ENCODE data around the gene PALLD. TPM values are rescaled to one million over a fixed set of nuclear protein-coding genes. Genes with fewer than 3 reads are reported as not detected.

PALLD gene
- total RNA-seq, 1 donor from 2014 or later = 22.9 TPM

- no peaks in the 10 kb centered on the region for H3K36me3 Mint-ChIP-seq (ENCODE audit: low read depth)
- H3K27me3 Mint-ChIP-seq (ENCODE audit: insufficient read depth) = peaks cover 21% of the 10 kb centered on the region
- H3K27ac Mint-ChIP-seq = no peak overlapping the region
- intact Hi-C loops (cut with micrococcal nuclease) = loop anchor here (10.0 kb wide), 2 partner anchors 208 to 898 kb away; no protein-coding TSS in a partner anchor
- DNase-seq (ENCODE audit: low spot score) = no peak
- peaks cover 13% of the 10 kb centered on the region for H3K4me1 Mint-ChIP-seq (ENCODE audit: low read depth)
- H3K4me3 Mint-ChIP-seq = no peak overlapping the region
- H3K9me3 Mint-ChIP-seq = no peaks in the 10 kb centered on the region
Measured at GRCh38 chr4:168516841-168517240, 20.0 kb downstream of the PALLD start.

GRCh38 chr4:168519576-168519975 lies 22.7 kb downstream of the PALLD start:
- Mint-ChIP-seq H3K9me3 (no peaks in the 10 kb centered on the region), H3K27me3 (ENCODE audit: insufficient read depth) (peaks cover 17% of the 10 kb centered on the region), H3K4me3 (no peak overlapping the region), H3K4me1 (ENCODE audit: low read depth) (no peaks in the 10 kb centered on the region), H3K27ac (no peak overlapping the region), H3K36me3 (ENCODE audit: low read depth) (no peaks in the 10 kb centered on the region)
- no peak for DNase-seq (ENCODE audit: low spot score)
- intact Hi-C loops (cut with micrococcal nuclease) = loop anchor here (10.0 kb wide), 2 partner anchors 205 to 895 kb away; no protein-coding TSS in a partner anchor

GRCh38 chr4:168521721-168522120 lies 24.9 kb downstream of the PALLD start:
- Mint-ChIP-seq H3K4me3 (no peak overlapping the region), H3K9me3 (no peaks in the 10 kb centered on the region), H3K27me3 (ENCODE audit: insufficient read depth) (peaks cover 13% of the 10 kb centered on the region), H3K27ac (no peak overlapping the region), H3K4me1 (ENCODE audit: low read depth) (no peaks in the 10 kb centered on the region), H3K36me3 (ENCODE audit: low read depth) (no peaks in the 10 kb centered on the region)
- no peak for DNase-seq (ENCODE audit: low spot score)
- intact Hi-C loops (cut with micrococcal nuclease) = no loop called here

GRCh38 chr4:168522356-168522755 lies 25.5 kb downstream of the PALLD start:
- intact Hi-C loops (cut with micrococcal nuclease) = no loop called here
- H3K4me1 Mint-ChIP-seq (ENCODE audit: low read depth) = no peaks in the 10 kb centered on the region
- no peak for DNase-seq (ENCODE audit: low spot score)
- no peak overlapping the region for H3K4me3 Mint-ChIP-seq
- H3K27me3 Mint-ChIP-seq (ENCODE audit: insufficient read depth) = peaks cover 11% of the 10 kb centered on the region
- H3K27ac Mint-ChIP-seq = no peak overlapping the region
- H3K9me3 Mint-ChIP-seq = no peaks in the 10 kb centered on the region
- H3K36me3 Mint-ChIP-seq (ENCODE audit: low read depth) = no peaks in the 10 kb centered on the region

- Mint-ChIP-seq H3K4me3 (no peak overlapping the region), H3K9me3 (no peaks in the 10 kb centered on the region)
Measured at GRCh38 chr4:168522829-168523489, 26.1 kb downstream of the PALLD start.

GRCh38 chr4:168524006-168524405 lies 27.2 kb downstream of the PALLD start:
- H3K4me1 Mint-ChIP-seq (ENCODE audit: low read depth) = no peaks in the 10 kb centered on the region
- H3K9me3 Mint-ChIP-seq = no peaks in the 10 kb centered on the region
- intact Hi-C loops (cut with micrococcal nuclease) = no loop called here
- no peak overlapping the region for H3K4me3 Mint-ChIP-seq
- peaks cover 15% of the 10 kb centered on the region for H3K27me3 Mint-ChIP-seq (ENCODE audit: insufficient read depth)
- H3K36me3 Mint-ChIP-seq (ENCODE audit: low read depth) = peaks cover 3% of the 10 kb centered on the region
- no peak for DNase-seq (ENCODE audit: low spot score)
- H3K27ac Mint-ChIP-seq = no peak overlapping the region

More at GRCh38 chr4:168522829-168523489, 26.1 kb downstream of the PALLD start:
- no peaks in the 10 kb centered on the region for H3K4me1 Mint-ChIP-seq (ENCODE audit: low read depth)
- peaks cover 2% of the 10 kb centered on the region for H3K36me3 Mint-ChIP-seq (ENCODE audit: low read depth)
- no peak for DNase-seq (ENCODE audit: low spot score)
- intact Hi-C loops (cut with micrococcal nuclease) = no loop called here
- no peak overlapping the region for H3K27ac Mint-ChIP-seq
- peaks cover 9% of the 10 kb centered on the region for H3K27me3 Mint-ChIP-seq (ENCODE audit: insufficient read depth)

GRCh38 chr4:168524897-168525296 lies 28.0 kb downstream of the PALLD start:
- intact Hi-C loops (cut with micrococcal nuclease) = no loop called here
- no peaks in the 10 kb centered on the region for H3K4me1 Mint-ChIP-seq (ENCODE audit: low read depth)
- H3K27ac Mint-ChIP-seq = no peak overlapping the region

GRCh38 chr4:168527560-168527959 lies 30.7 kb downstream of the PALLD start:
- Mint-ChIP-seq H3K4me1 (ENCODE audit: low read depth) (no peaks in the 10 kb centered on the region), H3K4me3 (no peak overlapping the region), H3K36me3 (ENCODE audit: low read depth) (peaks cover 3% of the 10 kb centered on the region), H3K27me3 (ENCODE audit: insufficient read depth) (peaks cover 18% of the 10 kb centered on the region), H3K27ac (no peak overlapping the region), H3K9me3 (no peaks in the 10 kb centered on the region)
- intact Hi-C loops (cut with micrococcal nuclease) = no loop called here
- DNase-seq (ENCODE audit: low spot score) = no peak

More at GRCh38 chr4:168524897-168525296, 28.0 kb downstream of the PALLD start:
- no peak for DNase-seq (ENCODE audit: low spot score)
- Mint-ChIP-seq H3K9me3 (no peaks in the 10 kb centered on the region), H3K36me3 (ENCODE audit: low read depth) (peaks cover 3% of the 10 kb centered on the region), H3K27me3 (ENCODE audit: insufficient read depth) (peaks cover 16% of the 10 kb centered on the region), H3K4me3 (no peak overlapping the region)

GRCh38 chr4:168528131-168528949 lies 31.5 kb downstream of the PALLD start:
- no peaks in the 10 kb centered on the region for H3K9me3 Mint-ChIP-seq
- peaks cover 15% of the 10 kb centered on the region for H3K27me3 Mint-ChIP-seq (ENCODE audit: insufficient read depth)
- H3K36me3 Mint-ChIP-seq (ENCODE audit: low read depth) = peaks cover 3% of the 10 kb centered on the region
- no peaks in the 10 kb centered on the region for H3K4me1 Mint-ChIP-seq (ENCODE audit: low read depth)
- no peak overlapping the region for H3K4me3 Mint-ChIP-seq
- no peak for DNase-seq (ENCODE audit: low spot score)
- H3K27ac Mint-ChIP-seq = no peak overlapping the region
- intact Hi-C loops (cut with micrococcal nuclease) = no loop called here

GRCh38 chr4:168529257-168529656 lies 32.4 kb downstream of the PALLD start:
- Mint-ChIP-seq H3K9me3 (no peaks in the 10 kb centered on the region), H3K4me3 (no peak overlapping the region)

GRCh38 chr4:168531305-168531704 lies 34.5 kb downstream of the PALLD start:
- H3K36me3 Mint-ChIP-seq (ENCODE audit: low read depth) = peaks cover 3% of the 10 kb centered on the region
- no peaks in the 10 kb centered on the region for H3K4me1 Mint-ChIP-seq (ENCODE audit: low read depth)
- no peaks in the 10 kb centered on the region for H3K9me3 Mint-ChIP-seq
- H3K4me3 Mint-ChIP-seq = no peak overlapping the region
- peaks cover 20% of the 10 kb centered on the region for H3K27me3 Mint-ChIP-seq (ENCODE audit: insufficient read depth)
- intact Hi-C loops (cut with micrococcal nuclease) = no loop called here
- DNase-seq (ENCODE audit: low spot score) = no peak
- no peak overlapping the region for H3K27ac Mint-ChIP-seq

More at GRCh38 chr4:168529257-168529656, 32.4 kb downstream of the PALLD start:
- H3K27me3 Mint-ChIP-seq (ENCODE audit: insufficient read depth) = peaks cover 15% of the 10 kb centered on the region
- H3K27ac Mint-ChIP-seq = no peak overlapping the region
- DNase-seq (ENCODE audit: low spot score) = no peak
- peaks cover 3% of the 10 kb centered on the region for H3K36me3 Mint-ChIP-seq (ENCODE audit: low read depth)
- no peaks in the 10 kb centered on the region for H3K4me1 Mint-ChIP-seq (ENCODE audit: low read depth)
- intact Hi-C loops (cut with micrococcal nuclease) = no loop called here

- Mint-ChIP-seq H3K36me3 (ENCODE audit: low read depth) (no peaks in the 10 kb centered on the region), H3K4me3 (no peak overlapping the region), H3K27ac (no peak overlapping the region), H3K9me3 (no peaks in the 10 kb centered on the region), H3K27me3 (ENCODE audit: insufficient read depth) (peaks cover 13% of the 10 kb centered on the region), H3K4me1 (ENCODE audit: low read depth) (no peaks in the 10 kb centered on the region)
- no peak for DNase-seq (ENCODE audit: low spot score)
- intact Hi-C loops (cut with micrococcal nuclease) = no loop called here
Measured at GRCh38 chr4:168534535-168534934, 37.7 kb downstream of the PALLD start.

GRCh38 chr4:168535689-168536088 lies 38.8 kb downstream of the PALLD start:
- intact Hi-C loops (cut with micrococcal nuclease) = no loop called here
- H3K27ac Mint-ChIP-seq = no peak overlapping the region
- no peaks in the 10 kb centered on the region for H3K36me3 Mint-ChIP-seq (ENCODE audit: low read depth)

More at GRCh38 chr4:168535689-168536088, 38.8 kb downstream of the PALLD start:
- Mint-ChIP-seq H3K9me3 (no peaks in the 10 kb centered on the region), H3K27me3 (ENCODE audit: insufficient read depth) (peaks cover 8% of the 10 kb centered on the region), H3K4me1 (ENCODE audit: low read depth) (peaks cover 5% of the 10 kb centered on the region), H3K4me3 (no peak overlapping the region)
- no peak for DNase-seq (ENCODE audit: low spot score)

All from activated T-helper 1 cell treated with anti-CD3 and anti-CD28 coated beads, Interleukin-12 subunit alpha, Interleukin-12 subunit beta, Interleukin-2, Interleukin-4 antibody, amounts not matched to agents 30 ng/mL and 10 ng/mL and 1 ng/mL, durations not matched to agents 14 hours and 24 hours and 36 hours (primary cell).